Ectodermal cell (in vitro differentiated cells): ENCODE results near the gene SPNS2.

Experiments
- H3K27ac ChIP-seq: 2 replicates; pipeline ENCODE4 v1.7.0; 2013; ENCODE audit warnings: mild to moderate bottlenecking, low read depth, low read length; ENCODE audit not compliant: insufficient read depth, poor library complexity, severe bottlenecking
- H3K27me3 ChIP-seq: 2 replicates; pipeline ENCODE4 v1.7.0; 2013; ENCODE audit warnings: mild to moderate bottlenecking, low read length; ENCODE audit not compliant: insufficient read depth, control insufficient read depth, poor library complexity, severe bottlenecking
- H3K36me3 ChIP-seq: one replicate; pipeline ENCODE4 v1.7.0; 2013; ENCODE audit warnings: low read length; ENCODE audit not compliant: control insufficient read depth, insufficient read depth
- H3K4me1 ChIP-seq: one replicate; pipeline ENCODE4 v1.7.0; 2013; ENCODE audit warnings: low read length; ENCODE audit not compliant: control insufficient read depth, insufficient read depth
- H3K4me3 ChIP-seq: 2 replicates; pipeline ENCODE4 v1.7.0; 2013; ENCODE audit warnings: low read depth, low read length, control low read depth; ENCODE audit not compliant: insufficient read depth
- H3K9me3 ChIP-seq: 2 replicates; pipeline ENCODE4 v1.7.0; 2013; ENCODE audit warnings: mild to moderate bottlenecking, low read length, moderate library complexity; ENCODE audit not compliant: control insufficient read depth
- WGBS, 2 experiments: methylation state at CpG; one replicate each; pipeline ENCODE4 v1.1.7; 2013; ENCODE audit warnings: missing lambda C conversion rate in 2 of 2; 5-methylcytosine and 5-hydroxymethylcytosine counted together

The SPNS2 gene

GRCh38 chr17:4544135-4544950 lies 45.7 kb downstream of the SPNS2 start:
- Histone ChIP-seq H3K9me3 (no peaks in the 10 kb centered on the region), H3K36me3 (peaks cover 18% of the 10 kb centered on the region)

GRCh38 chr17:4544951-4545216 lies 46.2 kb downstream of the SPNS2 start:
- no peak overlapping the region for H3K27ac ChIP-seq
- peaks cover 22% of the 10 kb centered on the region for H3K36me3 ChIP-seq
- 92 to 94% methylated on average over 16 to 17 of the region's 18 CpGs for WGBS, 2 experiments
- no peaks in the 10 kb centered on the region for H3K4me1 ChIP-seq
- H3K4me3 ChIP-seq: no peak overlapping the region
- H3K9me3 ChIP-seq: no peaks in the 10 kb centered on the region
- no peaks in the 10 kb centered on the region for H3K27me3 ChIP-seq

More at GRCh38 chr17:4544135-4544950, 45.7 kb downstream of the SPNS2 start:
- H3K27me3 ChIP-seq: no peaks in the 10 kb centered on the region
- H3K27ac ChIP-seq: no peak overlapping the region
- no peak overlapping the region for H3K4me3 ChIP-seq
- 95 to 96% methylated on average over 37 of the region's 37 CpGs for WGBS, 2 experiments
- no peaks in the 10 kb centered on the region for H3K4me1 ChIP-seq

- peaks cover 24% of the 10 kb centered on the region for H3K36me3 ChIP-seq
- H3K27ac ChIP-seq: no peak overlapping the region
- H3K27me3 ChIP-seq: no peaks in the 10 kb centered on the region
- 91% methylated on average over 32 of the region's 32 CpGs for WGBS, 2 experiments
- no peak overlapping the region for H3K4me3 ChIP-seq
- H3K4me1 ChIP-seq: no peaks in the 10 kb centered on the region
- no peaks in the 10 kb centered on the region for H3K9me3 ChIP-seq
Measured at GRCh38 chr17:4545217-4545951, 46.7 kb downstream of the SPNS2 start.

GRCh38 chr17:4547118-4547906 lies 48.6 kb downstream of the SPNS2 start:
- Histone ChIP-seq H3K9me3 (no peaks in the 10 kb centered on the region), H3K4me1 (no peaks in the 10 kb centered on the region), H3K27ac (no peak overlapping the region), H3K36me3 (peaks cover 31% of the 10 kb centered on the region), H3K4me3 (no peak overlapping the region), H3K27me3 (no peaks in the 10 kb centered on the region)
- WGBS, 2 experiments: 90 to 91% methylated on average over 17 of the region's 17 CpGs

- Histone ChIP-seq H3K36me3 (peaks cover 26% of the 10 kb centered on the region), H3K27me3 (no peaks in the 10 kb centered on the region), H3K9me3 (no peaks in the 10 kb centered on the region), H3K4me3 (no peak overlapping the region), H3K27ac (no peak overlapping the region), H3K4me1 (no peaks in the 10 kb centered on the region)
- 95% methylated on average over 18 of the region's 18 CpGs for WGBS, 2 experiments
Measured at GRCh38 chr17:4548061-4548461, 49.4 kb downstream of the SPNS2 start.

- peaks cover 26% of the 10 kb centered on the region for H3K36me3 ChIP-seq
- 93 to 94% methylated on average over 24 of the region's 24 CpGs for WGBS, 2 experiments
- H3K4me1 ChIP-seq: peaks cover 3% of the 10 kb centered on the region
- H3K9me3 ChIP-seq: no peaks in the 10 kb centered on the region
- no peak overlapping the region for H3K27ac ChIP-seq
- no peak overlapping the region for H3K4me3 ChIP-seq
- no peaks in the 10 kb centered on the region for H3K27me3 ChIP-seq
Measured at GRCh38 chr17:4548721-4549531, 50.2 kb downstream of the SPNS2 start.

GRCh38 chr17:4549781-4550533 lies 51.3 kb downstream of the SPNS2 start:
- H3K4me1 ChIP-seq: peaks cover 11% of the 10 kb centered on the region
- H3K9me3 ChIP-seq: no peaks in the 10 kb centered on the region
- no peak overlapping the region for H3K4me3 ChIP-seq
- no peak overlapping the region for H3K27ac ChIP-seq
- WGBS, 2 experiments: 94 to 96% methylated on average over 25 of the region's 25 CpGs
- peaks cover 26% of the 10 kb centered on the region for H3K36me3 ChIP-seq
- H3K27me3 ChIP-seq: no peaks in the 10 kb centered on the region

- no peaks in the 10 kb centered on the region for H3K27me3 ChIP-seq
- H3K4me1 ChIP-seq: peaks cover 11% of the 10 kb centered on the region
- WGBS, 2 experiments: 96% methylated on average over 16 of the region's 16 CpGs
- peaks cover 26% of the 10 kb centered on the region for H3K36me3 ChIP-seq
- H3K9me3 ChIP-seq: no peaks in the 10 kb centered on the region
- H3K27ac ChIP-seq: no peak overlapping the region
- H3K4me3 ChIP-seq: no peak overlapping the region
Measured at GRCh38 chr17:4550534-4551039, 51.9 kb downstream of the SPNS2 start.

- H3K36me3 ChIP-seq: peaks cover 26% of the 10 kb centered on the region
- H3K27ac ChIP-seq: no peak overlapping the region
- WGBS, 2 experiments: 86 to 88% methylated on average over 8 of the region's 8 CpGs
- H3K4me3 ChIP-seq: no peak overlapping the region
- no peaks in the 10 kb centered on the region for H3K27me3 ChIP-seq
- no peaks in the 10 kb centered on the region for H3K9me3 ChIP-seq
- H3K4me1 ChIP-seq: peaks cover 14% of the 10 kb centered on the region
Measured at GRCh38 chr17:4551141-4551540, 52.5 kb downstream of the SPNS2 start.
